Loucy (cell line): ENCODE data around the gene HOXB1.

ENCODE experiments used
- H2AFZ ChIP-seq: fragments of 200-600 bp; sonication (generic); 2 replicates; pipeline ENCODE4 v1.6.0; 2016; ENCODE audit warnings: antibody characterized with exemption, mild to moderate bottlenecking, low read length, moderate library complexity
- H3F3A ChIP-seq: fragments of 200-600 bp; 2 replicates; pipeline ENCODE4 v1.6.0; 2016; ENCODE audit warnings: antibody characterized with exemption, low read depth, mild to moderate bottlenecking
- H3K27me3 ChIP-seq: fragments of 200-600 bp; sonication (generic); 2 replicates; pipeline ENCODE4 v1.6.1; 2014; ENCODE audit warnings: low read length, mild to moderate bottlenecking; ENCODE audit not compliant: insufficient read depth, poor library complexity, severe bottlenecking
- H3K36me3 ChIP-seq: fragments of 200-600 bp; sonication (generic); 2 replicates; pipeline ENCODE4 v1.6.1; 2016; ENCODE audit warnings: low read length; ENCODE audit not compliant: insufficient read depth
- H3K4me1 ChIP-seq: fragments of 200-600 bp; sonication (generic); 2 replicates; pipeline ENCODE4 v1.5.1; 2014; ENCODE audit warnings: low read length, mild to moderate bottlenecking; ENCODE audit not compliant: insufficient read depth, poor library complexity, severe bottlenecking
- H3K4me2 ChIP-seq: fragments of 200-600 bp; sonication (generic); 2 replicates; pipeline ENCODE4 v1.6.0; 2014; ENCODE audit warnings: antibody characterized with exemption, low read length, low read depth, mild to moderate bottlenecking; ENCODE audit not compliant: poor library complexity, severe bottlenecking
- H3K4me3 ChIP-seq: fragments of 200-600 bp; sonication (generic); 2 replicates; pipeline ENCODE4 v1.5.1; 2014; ENCODE audit warnings: low read length, mild to moderate bottlenecking, mixed read lengths; ENCODE audit not compliant: poor library complexity, severe bottlenecking
- H3K79me2 ChIP-seq: fragments of 200-600 bp; sonication (generic); 2 replicates; pipeline ENCODE4 v1.6.1; 2014; ENCODE audit warnings: low read length; ENCODE audit not compliant: insufficient read depth
- H3K9ac ChIP-seq: fragments of 200-600 bp; sonication (generic); 2 replicates; pipeline ENCODE4 v1.6.0; 2014; ENCODE audit warnings: mild to moderate bottlenecking, low read depth, low read length, moderate library complexity; ENCODE audit not compliant: poor library complexity, severe bottlenecking
- H3K9me2 ChIP-seq: fragments of 200-600 bp; sonication (generic); replicated peaks from 2 replicates; pipeline ENCODE4 v1.6.1; 2016; ENCODE audit warnings: low read depth, low read length, mixed read lengths
- H3K9me3 ChIP-seq: fragments of 200-600 bp; sonication (generic); 2 replicates; pipeline ENCODE4 v1.6.1; 2014; ENCODE audit warnings: mild to moderate bottlenecking, antibody characterized with exemption, low read length, low read depth; ENCODE audit not compliant: insufficient read depth
- H4K20me1 ChIP-seq: fragments of 200-600 bp; sonication (generic); 2 replicates; pipeline ENCODE4 v1.6.0; 2014; ENCODE audit warnings: antibody characterized with exemption, low read length, mild to moderate bottlenecking; ENCODE audit not compliant: insufficient read depth, poor library complexity, severe bottlenecking
- CTCF ChIP-seq: fragments of 200-600 bp; sonication (generic); conservative IDR thresholded peaks from 2 replicates; pipeline ENCODE4 v1.5.1; 2014; ENCODE audit warnings: mild to moderate bottlenecking, antibody characterized with exemption, low read length
- EZH2phosphoT487 ChIP-seq: fragments of 200-600 bp; IDR thresholded peaks from 2 replicates; pipeline ENCODE4 v1.6.1; 2018; ENCODE audit warnings: antibody characterized with exemption, mild to moderate bottlenecking, moderate library complexity, borderline replicate concordance

Gene HOXB1

GRCh38 chr17:48566717-48567116, 35.9 kb upstream of the HOXB1 start:
- peak overlapping the region; percentile 98 for H3K4me2 ChIP-seq
- H3K36me3 ChIP-seq: peaks cover 82% of the 10 kb centered on the region
- TF ChIP-seq CTCF (no peak), EZH2phosphoT487 (no peak)
- no peaks in the 10 kb centered on the region for H3K27me3 ChIP-seq
- H3K79me2 ChIP-seq: peaks cover 100% of the 10 kb centered on the region
- H3K9ac ChIP-seq: peak overlapping the region; percentile 95
- H3K9me3 ChIP-seq: no peaks in the 10 kb centered on the region
- no peak overlapping the region for H2AFZ ChIP-seq
- H3K9me2 ChIP-seq: no peaks in the 10 kb centered on the region
- peaks cover 11% of the 10 kb centered on the region for H3F3A ChIP-seq
- peaks cover 88% of the 10 kb centered on the region for H3K4me1 ChIP-seq
- H4K20me1 ChIP-seq: peaks cover 82% of the 10 kb centered on the region
- H3K4me3 ChIP-seq: peak overlapping the region; percentile 89

- Histone ChIP-seq H3K79me2 (peaks cover 100% of the 10 kb centered on the region), H3K9me2 (no peaks in the 10 kb centered on the region), H3K4me3 (peak overlapping the region; percentile 89), H4K20me1 (peaks cover 86% of the 10 kb centered on the region), H3K27me3 (no peaks in the 10 kb centered on the region), H3K4me2 (peak overlapping the region; percentile 98), H3F3A (peaks cover 11% of the 10 kb centered on the region), H2AFZ (no peak overlapping the region), H3K4me1 (peaks cover 89% of the 10 kb centered on the region), H3K9me3 (no peaks in the 10 kb centered on the region), H3K36me3 (peaks cover 82% of the 10 kb centered on the region), H3K9ac (peak overlapping the region; percentile 95)
- TF ChIP-seq CTCF: no peak
- TF ChIP-seq EZH2phosphoT487: no peak
These were observed 35.3 kb upstream of the HOXB1 start for GRCh38 chr17:48565925-48566710.

GRCh38 chr17:48565022-48565554, 34.3 kb upstream of the HOXB1 start:
- H3K9ac ChIP-seq: peak overlapping the region; percentile 95

More at GRCh38 chr17:48565022-48565554, 34.3 kb upstream of the HOXB1 start:
- Histone ChIP-seq H3K4me2 (peak overlapping the region; percentile 98), H4K20me1 (peaks cover 87% of the 10 kb centered on the region), H3K4me1 (peaks cover 89% of the 10 kb centered on the region), H3K9me3 (no peaks in the 10 kb centered on the region), H3K36me3 (peaks cover 78% of the 10 kb centered on the region), H3K9me2 (no peaks in the 10 kb centered on the region), H3F3A (peaks cover 11% of the 10 kb centered on the region), H3K79me2 (peaks cover 100% of the 10 kb centered on the region), H3K27me3 (no peaks in the 10 kb centered on the region), H3K4me3 (peak overlapping the region; percentile 89), H2AFZ (no peak overlapping the region)
- no peak for TF ChIP-seq EZH2phosphoT487
- no peak for TF ChIP-seq CTCF
